NCI-H1694 treated with DMSO at 0.1 percent for 48 hours (cell line): ENCODE data around the gene STUM.
"Not testable (repeated sequence)": the region's sequence is repeated elsewhere in the genome, so short reads cannot be mapped to it uniquely, and the experiment has no call there.

Experiments used
- DNase-seq: peaks from one replicate; lab custom pipeline; 2025; lab: John Stamatoyannopoulos, UW

STUM gene

DNA sequence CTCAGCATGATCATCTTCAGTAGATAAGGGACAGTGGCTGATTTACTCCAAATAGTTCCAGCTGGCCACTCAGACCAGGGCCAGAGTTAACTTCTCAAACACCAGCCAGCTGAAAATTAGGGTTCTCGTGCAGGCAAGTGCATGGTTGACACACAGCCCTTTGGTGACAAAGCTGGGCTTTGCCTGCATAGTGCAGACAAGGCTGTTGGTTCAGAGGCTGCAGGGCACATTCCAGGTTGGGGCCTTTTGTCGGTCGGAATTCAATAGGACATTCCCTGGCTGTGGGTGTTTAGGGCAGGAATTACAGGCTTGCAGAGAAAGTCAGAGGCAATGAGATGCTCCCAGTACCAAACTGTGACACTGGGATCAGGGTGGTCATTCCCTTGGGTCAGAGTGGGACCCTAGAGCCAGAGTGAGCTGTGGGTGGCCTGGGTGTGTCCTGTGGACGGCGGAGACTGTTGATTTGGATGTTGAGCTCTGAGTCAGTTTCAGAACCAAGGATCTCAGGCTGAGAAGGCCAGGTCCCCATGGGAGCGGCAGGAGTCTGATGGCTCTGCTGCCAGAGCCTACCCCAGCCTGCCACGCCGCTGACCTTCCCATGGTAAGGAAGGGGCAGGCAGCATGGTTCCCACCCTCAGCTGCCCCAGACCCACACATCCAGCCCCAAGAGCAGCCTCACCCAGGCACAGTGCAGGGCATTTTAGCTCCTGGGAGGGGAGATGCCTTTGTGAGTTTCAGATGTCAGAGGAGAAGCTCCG lies 56.2 kb downstream of the STUM start:
- DNase-seq: no peak

DNA sequence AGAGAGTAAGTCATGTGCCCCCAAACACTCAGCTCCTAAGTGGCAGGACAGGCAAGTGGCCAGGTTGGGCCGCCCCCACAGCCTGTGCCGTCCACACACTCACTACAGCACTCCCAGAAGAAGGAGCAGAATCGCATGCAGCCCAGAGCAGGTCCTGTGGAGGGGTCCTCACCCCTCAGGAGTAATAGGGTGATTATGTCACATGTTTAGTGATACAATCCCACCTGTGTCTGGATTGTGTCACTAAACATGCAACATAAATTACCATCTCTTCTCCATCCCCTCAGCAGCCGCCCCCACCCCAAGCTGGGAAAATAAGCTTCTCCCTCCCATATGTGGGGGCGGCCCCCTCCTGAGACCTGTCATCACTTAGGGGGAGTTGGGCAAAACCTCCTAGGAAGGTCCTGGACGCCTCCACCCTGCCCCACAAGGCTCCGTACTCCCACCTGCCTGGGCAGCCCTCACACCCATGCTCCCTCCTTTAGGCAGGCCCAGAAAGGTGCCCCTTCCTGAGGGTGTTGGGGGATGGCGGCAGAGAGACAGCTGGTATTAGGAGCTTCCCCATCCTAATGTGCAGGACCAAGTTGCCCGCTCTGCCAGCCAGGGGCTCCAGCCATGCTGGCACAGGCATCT lies 56.9 kb downstream of the STUM start:
- no peak for DNase-seq

DNA sequence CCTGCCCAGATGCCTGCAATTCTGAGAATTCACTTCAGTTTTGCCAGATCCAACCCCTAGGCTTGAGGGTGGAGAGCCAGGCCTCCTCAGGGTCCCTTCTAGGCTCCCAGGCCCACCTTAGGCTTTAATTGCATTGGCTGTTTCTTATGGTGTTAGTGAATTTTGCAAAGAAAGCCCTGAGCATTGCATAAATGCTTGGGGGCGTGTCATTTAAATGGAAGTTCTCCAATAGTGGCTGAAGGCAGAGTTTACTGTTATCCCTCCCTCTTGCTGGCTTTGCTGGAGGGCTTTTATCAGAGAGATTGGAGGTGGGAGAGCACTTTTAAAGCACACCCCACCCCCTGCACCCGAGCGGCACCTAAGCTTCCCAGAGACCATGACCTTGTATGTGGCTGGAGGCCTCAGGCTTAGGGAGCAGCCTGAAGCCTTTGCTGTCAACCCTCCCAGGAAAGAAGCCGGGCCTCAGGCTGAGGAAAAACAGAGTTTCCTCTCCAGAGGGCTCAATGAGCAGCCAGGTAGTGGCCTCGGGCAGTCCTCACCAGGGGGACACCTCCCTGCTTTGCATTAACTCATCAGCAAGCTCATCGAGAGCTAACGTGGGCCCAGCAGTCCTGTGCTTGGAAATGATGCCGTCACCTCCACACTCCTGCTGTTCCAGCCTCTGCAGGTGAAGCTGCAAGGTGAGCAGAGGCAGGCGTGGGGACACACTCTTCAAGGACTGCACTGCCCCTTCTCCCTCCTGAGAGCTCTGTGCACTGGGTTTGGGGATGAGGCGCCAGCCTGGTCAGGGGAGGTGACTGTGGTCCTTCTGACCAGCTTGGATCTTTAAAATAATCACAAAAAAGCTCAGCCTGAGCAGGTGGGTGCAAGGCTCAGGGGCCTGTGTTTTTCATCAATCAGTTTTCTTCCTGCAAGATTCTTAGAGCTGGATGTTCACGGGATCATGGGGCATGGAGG lies 58.0 kb downstream of the STUM start:
- DNase-seq: no peak

DNA sequence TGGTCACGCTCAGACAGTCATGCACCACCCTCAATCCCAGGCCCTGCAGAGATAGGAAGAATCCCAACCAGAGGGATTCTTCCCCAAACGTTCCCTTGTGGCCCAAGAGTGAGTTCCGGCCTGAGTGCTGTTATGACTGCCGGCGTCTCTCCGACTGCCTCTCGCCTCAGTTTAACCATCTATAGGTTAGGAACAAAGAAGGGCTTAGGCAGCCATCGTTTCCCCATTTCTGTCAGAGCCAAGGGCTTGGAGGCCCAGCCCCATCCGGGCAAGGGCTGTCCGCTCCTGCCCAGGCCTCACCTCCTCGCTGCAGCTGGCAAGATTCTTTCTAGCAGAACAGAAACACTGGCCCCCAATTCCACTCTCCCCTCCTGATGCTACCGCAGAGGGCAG lies 58.7 kb downstream of the STUM start:
- DNase-seq: no peak

DNA sequence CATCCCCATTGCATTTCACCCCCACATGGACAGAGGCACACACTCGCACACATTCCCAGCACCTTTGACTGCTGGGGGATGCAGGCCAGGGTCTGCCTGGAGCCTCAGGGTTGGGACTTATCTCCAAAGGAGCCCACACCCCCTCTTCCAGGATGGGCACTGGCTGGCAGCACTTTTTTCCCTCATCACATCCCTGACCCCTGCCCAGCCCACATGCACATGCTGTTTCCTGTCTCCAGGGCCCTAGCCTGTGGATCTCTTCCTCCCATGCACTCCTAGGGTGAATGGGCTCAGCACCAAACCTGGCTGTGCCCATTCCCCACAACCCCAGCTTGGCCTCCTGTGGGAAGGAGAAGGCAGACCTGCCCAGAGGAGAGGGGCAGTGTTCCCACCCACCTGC lies 59.3 kb downstream of the STUM start:
- no peak for DNase-seq

DNA sequence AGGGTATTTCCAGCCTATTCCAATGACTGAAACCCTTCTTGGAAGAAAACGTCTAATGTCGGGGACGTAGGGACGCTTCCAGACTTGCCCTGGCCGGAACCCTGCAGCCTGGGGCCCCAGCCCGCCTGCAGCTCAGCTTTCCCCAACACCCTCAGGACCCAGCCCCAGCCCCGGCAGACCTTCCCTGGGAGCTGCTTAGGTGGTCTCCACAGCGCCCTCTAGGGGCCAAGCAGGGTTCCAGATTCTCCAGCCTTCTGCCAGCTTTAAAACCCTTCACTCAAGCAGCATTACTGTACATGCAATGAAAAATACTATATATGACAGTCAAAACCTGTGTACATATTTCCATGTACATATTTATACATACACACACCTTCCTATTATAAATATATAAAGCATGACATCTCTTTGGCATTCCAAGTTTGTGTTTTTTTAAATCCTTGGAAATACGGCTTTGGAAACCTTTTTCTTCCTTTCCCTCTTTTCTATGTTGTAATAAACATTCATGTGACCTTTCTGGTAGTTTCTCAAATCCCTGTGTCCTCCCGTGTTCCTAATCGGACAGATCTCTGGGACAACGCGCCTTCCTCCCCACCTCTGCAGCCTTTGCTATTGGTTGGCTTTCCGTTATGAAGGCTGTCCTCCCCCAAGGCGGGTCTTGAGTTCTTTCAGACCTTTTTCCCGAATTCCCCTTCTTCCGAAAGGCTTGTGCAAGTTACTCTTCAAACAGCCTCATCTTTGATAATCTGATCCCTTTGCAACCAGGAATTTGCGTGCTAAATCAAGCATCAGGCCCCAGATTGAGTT lies 60.3 kb downstream of the STUM start:
- peak; percentile 61 for DNase-seq

DNA sequence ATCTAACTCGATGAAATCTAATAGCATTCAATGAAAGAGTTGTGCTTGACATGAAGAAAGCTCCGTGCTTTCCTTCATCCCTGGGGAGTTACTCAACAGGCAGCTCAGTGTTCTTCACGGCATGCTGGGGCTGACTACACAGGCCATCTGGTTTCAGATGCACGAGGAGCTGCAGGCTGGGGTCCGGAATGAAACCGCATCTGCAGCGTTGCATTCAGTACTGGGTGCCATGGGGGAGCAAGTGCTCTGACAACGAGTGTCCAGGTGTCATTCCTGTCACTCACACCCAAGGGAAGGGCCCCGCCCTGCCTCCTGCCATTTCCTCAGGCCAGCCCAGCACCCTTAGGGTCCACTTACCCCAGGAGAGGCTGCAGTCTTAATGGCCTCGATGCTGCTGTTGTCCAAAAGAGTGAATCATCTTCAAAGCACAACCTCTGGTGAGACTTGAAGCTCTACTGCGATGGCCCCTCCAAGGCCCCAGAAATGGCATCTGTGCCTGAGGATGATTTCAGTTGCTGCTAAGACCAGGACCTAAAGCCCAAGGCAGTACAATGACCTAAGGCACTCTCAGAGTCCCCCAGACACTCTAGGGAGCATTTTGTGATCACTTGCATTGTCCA lies 61.4 kb downstream of the STUM start:
- no peak for DNase-seq

DNA sequence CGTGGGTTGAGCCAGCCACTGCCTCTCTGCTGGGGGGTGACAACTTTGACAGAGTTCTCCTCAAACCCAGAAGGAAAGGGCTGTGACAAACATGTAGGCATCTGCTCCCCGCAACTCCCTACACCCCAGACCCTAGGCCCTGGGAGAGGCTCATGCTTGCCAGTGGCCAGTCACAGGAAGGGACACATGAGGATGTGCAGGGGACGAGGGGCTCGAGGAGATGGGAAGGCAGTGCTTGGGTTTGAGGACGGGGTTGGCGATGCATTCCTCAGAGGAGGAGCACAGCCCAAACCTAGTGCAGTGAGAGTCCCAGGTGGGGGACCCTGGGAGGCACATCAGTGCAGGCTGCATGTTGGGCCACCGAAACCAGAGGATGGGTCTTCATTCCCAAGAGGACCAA lies 62.1 kb downstream of the STUM start:
- no peak for DNase-seq

DNA sequence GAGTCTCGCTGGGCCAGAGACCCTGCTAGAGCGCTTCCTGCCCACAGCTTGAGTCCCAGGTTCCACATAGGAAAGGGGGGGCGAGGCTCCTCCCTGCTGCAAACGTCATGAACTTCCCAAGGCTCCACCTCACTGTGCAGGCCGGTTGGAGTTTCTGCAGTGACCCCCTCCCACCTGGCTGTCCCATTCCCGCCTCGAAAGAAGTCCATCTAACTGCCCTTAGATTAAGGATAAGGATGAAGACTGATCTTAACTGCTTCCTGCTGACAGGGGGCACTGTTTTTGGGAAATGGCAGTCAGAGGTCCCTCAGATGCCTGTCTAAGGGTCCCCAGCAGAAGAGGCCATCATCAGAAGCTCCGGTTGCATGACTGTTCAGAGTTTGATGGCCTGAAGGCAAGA lies 62.7 kb downstream of the STUM start:
- no peak for DNase-seq

DNA sequence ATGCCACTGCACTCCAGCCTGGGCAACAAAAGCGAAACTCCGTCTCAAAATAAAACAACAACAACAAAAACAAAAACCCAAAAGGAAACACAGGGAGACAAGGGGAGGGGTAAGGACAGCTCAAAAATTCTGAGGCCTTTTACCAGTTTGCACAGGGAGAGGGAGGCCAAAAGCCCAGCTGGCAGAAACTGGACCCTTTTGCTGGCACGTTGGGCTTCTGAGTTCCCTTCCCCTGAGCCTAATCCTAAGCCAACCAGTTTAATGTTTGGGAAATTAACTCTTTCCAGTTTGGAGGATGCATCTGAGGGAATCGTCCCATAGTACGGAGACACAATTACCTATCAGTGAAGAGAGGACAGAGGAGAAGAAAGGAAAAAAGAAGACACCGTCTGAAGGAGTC lies 63.4 kb downstream of the STUM start:
- DNase-seq: not testable (repeated sequence)

DNA sequence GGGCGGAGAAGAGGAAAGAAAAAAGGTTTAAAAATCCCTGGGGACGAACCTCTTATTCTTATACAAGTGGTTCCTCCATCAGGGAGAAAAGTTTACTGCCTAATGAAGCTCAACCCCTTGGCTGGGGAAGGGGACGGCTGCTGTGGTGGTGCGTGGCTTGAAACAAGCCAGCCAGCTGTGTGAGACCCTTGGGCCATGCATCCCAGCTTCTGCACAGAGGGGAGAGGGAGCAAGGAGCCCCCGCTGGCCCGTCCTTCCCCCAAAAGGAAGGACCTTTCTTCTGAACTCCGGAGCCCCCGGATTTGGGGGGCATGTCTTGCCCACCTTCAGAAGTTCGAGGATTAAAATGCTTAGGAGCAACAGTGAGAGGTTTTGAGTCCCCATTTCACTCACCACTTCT lies 67.3 kb downstream of the STUM start:
- no peak for DNase-seq

DNA sequence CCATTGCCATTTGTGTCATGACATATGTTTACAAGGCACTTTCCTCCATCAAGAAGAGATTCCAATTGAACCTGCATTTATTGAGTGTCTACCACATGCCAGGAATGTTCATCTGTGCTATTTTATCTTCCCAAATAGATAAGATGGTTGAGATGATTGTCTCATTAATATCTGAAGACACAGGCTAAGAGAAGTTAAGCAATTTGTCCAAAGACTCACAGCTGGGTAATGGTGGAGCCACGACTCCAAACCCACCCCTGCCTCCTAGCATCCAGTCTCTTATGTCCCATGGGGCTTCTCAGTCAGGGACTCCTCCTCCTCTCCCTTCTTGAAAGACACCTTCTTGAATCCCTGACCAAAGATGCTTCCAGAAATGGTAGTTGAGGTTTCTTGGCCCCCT lies 68.1 kb downstream of the STUM start:
- DNase-seq: no peak

DNA sequence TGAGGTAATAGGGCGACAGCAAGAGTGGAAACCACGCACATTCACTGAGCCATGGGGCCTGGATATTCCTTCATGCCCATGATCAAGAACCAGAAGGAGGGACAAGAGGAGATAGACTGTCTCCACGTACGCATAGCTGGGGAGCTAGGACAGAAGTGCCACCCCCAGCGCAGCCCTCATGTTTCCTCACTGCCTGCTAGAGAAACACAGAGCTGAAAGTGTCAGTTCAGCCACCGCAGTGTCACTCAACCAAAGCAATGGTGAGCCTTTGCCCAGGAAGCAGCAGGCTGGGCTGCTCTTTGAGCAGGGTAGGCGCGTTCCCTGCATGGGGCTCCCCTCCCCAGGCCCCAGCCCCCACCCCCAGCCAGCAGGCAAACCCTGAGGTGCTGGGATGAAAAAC lies 68.5 kb downstream of the STUM start:
- no peak for DNase-seq

DNA sequence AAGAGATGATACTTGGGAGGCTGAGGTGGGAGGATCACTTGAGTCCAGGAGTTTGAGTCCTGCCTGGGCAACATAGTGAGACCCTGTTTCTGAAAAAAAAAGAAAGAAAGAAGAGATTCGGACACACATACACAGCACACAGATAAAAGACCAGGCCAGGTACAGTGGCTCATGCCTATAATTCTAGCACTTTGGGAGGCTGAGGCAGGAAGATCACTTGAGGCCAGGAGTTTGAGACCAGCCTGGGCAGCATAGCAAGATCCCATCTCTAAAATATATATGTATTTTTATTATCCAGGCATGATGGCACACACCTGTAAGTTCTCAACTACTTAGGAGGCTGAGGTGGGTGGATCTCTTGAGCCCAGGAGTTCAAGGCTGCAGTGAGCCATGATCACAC lies 69.2 kb downstream of the STUM start:
- not testable (repeated sequence) for DNase-seq

DNA sequence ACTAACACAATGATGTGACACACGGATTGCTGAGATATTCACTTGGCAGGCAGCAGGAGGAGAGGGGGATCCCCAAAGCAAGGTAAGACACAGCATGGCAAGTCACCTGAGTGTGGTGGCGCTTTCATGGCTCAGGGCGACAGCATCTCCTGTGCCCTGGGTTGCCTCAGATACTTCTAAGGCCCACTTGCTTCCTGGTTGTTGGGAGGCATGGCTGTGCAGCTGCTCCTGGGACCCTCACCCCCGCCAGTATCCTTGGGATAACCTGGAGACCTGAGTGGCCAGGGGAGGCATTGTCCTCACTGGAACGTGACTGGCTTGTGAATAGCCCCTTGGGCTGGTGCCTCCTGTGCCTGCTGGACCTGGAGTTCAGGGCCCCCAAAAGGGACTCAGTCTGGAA lies 69.8 kb downstream of the STUM start:
- DNase-seq: no peak

DNA sequence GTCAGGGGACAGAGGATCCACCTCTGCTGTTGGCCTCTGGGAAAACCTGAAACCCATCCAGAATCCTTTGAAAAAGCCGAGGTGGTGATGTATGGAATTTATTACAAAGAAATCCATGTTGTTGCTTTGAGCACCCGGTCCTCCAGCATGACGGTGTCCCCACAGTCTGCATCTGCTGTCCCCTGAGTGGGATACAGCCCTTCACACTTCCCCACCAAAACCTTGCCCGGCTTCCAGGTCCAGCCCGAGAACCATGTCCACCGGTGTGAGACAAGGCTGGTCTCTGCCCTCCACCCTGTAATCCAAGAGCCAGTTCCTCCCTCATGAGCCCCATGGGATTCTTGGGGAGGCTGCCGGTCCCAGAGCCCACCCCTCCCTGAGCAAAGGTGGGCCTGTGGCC lies 70.5 kb downstream of the STUM start:
- DNase-seq: no peak

DNA sequence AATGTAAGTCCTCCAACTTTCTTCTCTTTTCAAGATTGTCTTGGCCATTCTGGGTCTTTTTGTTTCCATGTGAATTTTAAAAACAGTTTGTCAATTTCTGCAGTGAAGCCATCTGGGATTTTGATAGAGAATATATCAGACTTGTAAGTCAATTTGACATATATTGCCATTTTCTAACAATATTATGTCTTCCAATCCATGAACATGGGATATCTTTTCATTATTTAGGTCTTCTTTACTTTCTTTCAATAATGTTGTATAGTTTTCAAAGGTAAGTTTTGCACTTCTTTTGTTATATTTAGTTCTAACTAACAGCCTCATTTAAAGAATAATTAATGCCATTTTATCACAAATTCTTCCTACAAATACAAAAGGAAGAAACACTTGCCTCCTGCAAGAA lies 73.4 kb downstream of the STUM start:
- DNase-seq: no peak

DNA sequence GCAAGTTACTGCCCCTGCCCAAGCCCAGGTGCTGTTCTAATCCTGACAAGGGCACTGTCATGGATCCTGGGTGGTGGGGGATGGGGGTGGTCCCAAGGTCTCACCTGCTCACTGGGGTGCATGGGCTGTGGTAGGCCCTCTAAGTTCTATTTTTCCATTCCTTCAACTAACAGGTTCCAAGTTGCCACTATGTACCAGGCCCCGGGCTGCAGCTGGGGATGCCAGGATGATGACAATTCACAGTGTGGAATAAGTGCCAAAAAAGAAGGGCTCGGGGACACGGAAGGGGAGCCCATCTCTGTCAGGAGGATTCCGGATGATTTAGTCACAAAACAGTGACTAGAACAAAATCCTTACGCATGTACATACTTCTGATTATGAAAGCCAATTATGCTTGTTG lies 76.0 kb downstream of the STUM start:
- DNase-seq: no peak

DNA sequence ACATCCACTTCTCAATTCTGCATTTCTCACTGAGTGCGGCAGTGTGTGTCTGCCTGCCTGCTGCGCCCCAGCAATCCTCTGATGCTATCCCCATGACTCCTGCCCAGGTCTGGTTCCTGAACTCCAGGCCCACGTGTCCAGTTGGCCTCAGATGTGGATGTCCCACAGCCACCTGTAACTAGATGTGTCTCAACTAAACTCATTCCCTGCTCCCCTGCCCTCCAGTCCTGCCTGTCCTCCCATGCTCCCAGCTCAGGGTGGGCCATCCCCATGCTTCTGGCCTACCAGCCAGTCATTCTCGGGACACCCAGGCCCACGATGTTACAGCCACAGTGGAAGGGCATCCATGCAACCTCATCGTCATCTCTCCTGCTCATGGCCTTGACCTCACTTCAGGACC lies 76.8 kb downstream of the STUM start:
- no peak for DNase-seq

DNA sequence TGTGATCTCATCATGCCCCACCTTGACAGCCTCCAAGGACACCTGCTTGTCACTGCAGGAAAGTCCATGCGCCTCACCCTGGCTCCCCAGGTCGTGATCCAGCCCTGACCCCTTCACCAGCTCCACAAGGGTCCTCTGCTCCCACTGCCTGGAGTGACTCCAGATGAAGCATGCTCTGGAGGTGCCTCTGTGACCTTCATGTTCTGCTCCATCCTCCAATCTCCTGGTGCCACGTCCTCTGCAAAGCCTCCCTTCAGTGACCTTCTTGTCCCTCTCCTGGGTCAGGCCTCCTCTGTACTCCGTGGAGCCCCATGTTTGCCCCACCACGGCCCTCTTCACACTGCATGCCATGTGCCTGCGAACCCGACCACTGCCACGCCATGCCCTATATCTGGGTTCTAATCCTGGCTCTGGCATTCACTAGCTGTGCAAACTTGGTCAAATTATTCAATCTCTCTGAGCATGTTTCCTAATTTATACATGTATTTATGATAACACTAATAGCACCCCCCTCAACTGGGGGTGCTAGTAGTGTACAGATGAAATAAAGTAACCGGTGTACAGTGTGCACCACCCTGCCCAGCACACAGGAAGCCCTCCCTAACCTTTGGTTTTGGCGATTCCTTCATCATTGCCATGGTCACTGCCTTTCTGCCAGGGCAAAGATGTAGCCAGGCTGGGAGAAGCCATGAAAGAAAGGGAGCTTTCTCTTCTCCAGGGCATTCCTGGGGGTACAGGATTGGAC lies 77.4 kb downstream of the STUM start:
- DNase-seq: no peak

DNA sequence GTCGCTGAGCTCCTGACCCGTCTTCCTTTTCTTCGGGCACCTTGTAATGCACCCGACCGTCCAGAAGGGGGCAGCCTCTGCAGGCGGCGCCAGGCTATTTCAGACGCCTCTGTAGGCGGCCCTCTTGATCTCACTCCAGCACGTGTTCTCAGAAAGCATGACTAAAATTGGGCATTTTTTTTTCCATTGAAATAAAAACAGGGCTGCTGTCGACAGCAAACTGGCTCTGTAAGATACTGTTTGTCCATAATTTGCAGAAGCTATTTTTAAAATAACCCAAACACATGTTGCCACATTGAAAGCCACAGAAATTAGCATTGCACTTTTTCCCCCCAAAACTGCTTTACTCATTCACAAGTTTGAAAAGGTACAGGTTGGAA lies 78.0 kb downstream of the STUM start:
- DNase-seq: peak; percentile 31
